HCT116 (cell line): ENCODE data around the gene TPST1. TPM values are rescaled to one million over a fixed set of nuclear protein-coding genes. Genes with fewer than 3 reads are reported as not detected.

ENCODE experiments used
- ATAC-seq: fragments of 200-7000 bp; cut with Tn5 transposase; 2 replicates; pipeline ENCODE4 v1.9.1; 2020; ENCODE audit warnings: mild to moderate bottlenecking, moderate library complexity
- BruUV-seq: library from RNA; stranded (reverse); fragments of 400-500 nt; replicated peaks from 2 replicates; lab custom pipeline; 2021; lab: Mats Ljungman, UMichigan
- CTCF ChIA-PET: fragments of 300-600 bp; sonication (Branson Sonifier 250); formaldehyde crosslinking; loops from one replicate; lab custom pipeline; 2021; ENCODE audit warnings: antibody characterized with exemption; lab: Charles Lee
- POLR2A ChIA-PET: fragments of 300-600, 350-600 bp; sonication (Branson Sonifier 250); formaldehyde crosslinking; loops from one replicate; lab custom pipeline; 2021; ENCODE audit warnings: antibody characterized with exemption; lab: Charles Lee
- RAD21 ChIA-PET, 2 experiments: fragments of 300-600 bp; sonication (Branson Sonifier 250); formaldehyde crosslinking; loops; one replicate each; lab custom pipeline; 2023; ENCODE audit warnings: low total read pairs in 2 of 2; ENCODE audit not compliant: uncharacterized antibody in 2 of 2, unreplicated experiment in 2 of 2, low non-redundant PET in 1 of 2; lab: Charles Lee
- DNase-seq: peaks from one replicate; pipeline ENCODE4 v3.0.0-alpha.2; 2010; ENCODE audit warnings: low read depth, low spot score
- H2AFZ ChIP-seq: fragments of 200-600 bp; shearing (Covaris generic), sonication (generic); 2 replicates; pipeline ENCODE4 v1.6.1; 2017; ENCODE audit warnings: low read depth, mixed run types, mixed read lengths, antibody characterized with exemption, low read length; ENCODE audit not compliant: poor library complexity, severe bottlenecking
- H3K27ac ChIP-seq: 2 replicates; pipeline ENCODE4 v1.5.1; 2012; ENCODE audit warnings: low read depth, low read length
- H3K27me3 ChIP-seq: fragments of 200-600 bp; sonication (generic); 2 replicates; pipeline ENCODE4 v1.6.1; 2016; ENCODE audit warnings: mixed run types, low read length, mixed read lengths; ENCODE audit not compliant: insufficient read depth
- H3K36me3 ChIP-seq, 2 experiments: fragments of 200-500 bp in 1 of 2; fragments of 200-600 bp in 1 of 2; sonication (Bioruptor generic) in 1 of 2; sonication (generic) in 1 of 2; 2 replicates each; pipeline versions ENCODE4 v1.5.1 to v1.6.1; 2014 to 2016; ENCODE audit warnings: low read length in 2 of 2, inconsistent platforms in 1 of 2, mixed read lengths in 1 of 2, mixed run types in 1 of 2; ENCODE audit not compliant: insufficient read depth in 2 of 2, control insufficient read depth in 1 of 2
- H3K4me1 ChIP-seq, 2 experiments: fragments of 200-600 bp in 1 of 2; sonication (generic) in 1 of 2; 2 replicates each; pipeline versions ENCODE4 v1.5.1 to v1.6.1; 2012 to 2017; ENCODE audit warnings: low read length in 2 of 2, inconsistent platforms in 1 of 2, mild to moderate bottlenecking in 1 of 2, mixed read lengths in 1 of 2, mixed run types in 1 of 2, moderate library complexity in 1 of 2; ENCODE audit not compliant: insufficient read depth in 2 of 2, control insufficient read depth in 1 of 2
- H3K4me2 ChIP-seq: fragments of 200-600 bp; sonication (generic); 2 replicates; pipeline ENCODE4 v1.6.1; 2017; ENCODE audit warnings: mixed run types, low read length, mixed read lengths
- H3K4me3 ChIP-seq, 2 experiments: fragments of 200-600 bp in 1 of 2; sonication (generic) in 1 of 2; replicated peaks in 1 of 2; 2 replicates each; pipeline ENCODE4 v1.5.1; 2011 to 2016; ENCODE audit warnings: low read length in 2 of 2, control low read depth in 1 of 2, low read depth in 1 of 2, mild to moderate bottlenecking in 1 of 2, mixed read lengths in 1 of 2, mixed run types in 1 of 2
- H3K79me2 ChIP-seq: fragments of 200-600 bp; sonication (generic); 2 replicates; pipeline ENCODE4 v1.6.1; 2017; ENCODE audit warnings: mild to moderate bottlenecking, mixed run types, low read length, moderate library complexity, mixed read lengths; ENCODE audit not compliant: insufficient read depth
- H3K9ac ChIP-seq: fragments of 200-600 bp; sonication (generic); 2 replicates; pipeline ENCODE4 v1.6.1; 2016; ENCODE audit warnings: low read length, mixed read lengths
- H3K9me2 ChIP-seq: fragments of 200-600 bp; sonication (generic), shearing (Covaris generic); 2 replicates; pipeline ENCODE4 v1.6.1; 2017; ENCODE audit warnings: mixed run types, mild to moderate bottlenecking, moderate library complexity; ENCODE audit not compliant: insufficient read depth
- H3K9me3 ChIP-seq, 2 experiments: fragments of 200-500 bp in 1 of 2; fragments of 200-600 bp in 1 of 2; sonication (Bioruptor generic) in 1 of 2; sonication (generic) in 1 of 2; 2 replicates each; pipeline ENCODE4 v1.6.1; 2014 to 2017; ENCODE audit warnings: low read length in 2 of 2, mixed read lengths in 2 of 2, inconsistent platforms in 1 of 2, low read depth in 1 of 2, mild to moderate bottlenecking in 1 of 2, mixed run types in 1 of 2, moderate library complexity in 1 of 2; ENCODE audit not compliant: control insufficient read depth in 1 of 2, insufficient read depth in 1 of 2
- H4K20me1 ChIP-seq: fragments of 200-600 bp; sonication (generic), shearing (Covaris generic); 2 replicates; pipeline ENCODE4 v1.6.1; 2017; ENCODE audit warnings: mixed run types, mild to moderate bottlenecking, moderate library complexity; ENCODE audit not compliant: insufficient read depth
- CBX3 ChIP-seq: IDR thresholded peaks from 2 replicates; pipeline ENCODE4 v1.6.1; 2012; ENCODE audit warnings: low read depth
- CEBPB ChIP-seq: IDR thresholded peaks from 2 replicates; pipeline ENCODE4 v1.6.1; 2012; ENCODE audit warnings: low read depth
- EZH2 ChIP-seq: fragments of 200-600 bp; sonication (generic); IDR thresholded peaks from 2 replicates; pipeline ENCODE4 v1.6.1; 2017; ENCODE audit warnings: antibody characterized with exemption, mixed run types
- EZH2phosphoT487 ChIP-seq: fragments of 200-600 bp; IDR thresholded peaks from 2 replicates; pipeline ENCODE4 v1.6.1; 2018; ENCODE audit warnings: antibody characterized with exemption, borderline replicate concordance
- FOSL1 ChIP-seq: IDR thresholded peaks from 2 replicates; pipeline ENCODE4 v1.6.1; 2012; ENCODE audit warnings: low read depth
- JUND ChIP-seq: IDR thresholded peaks from 2 replicates; pipeline ENCODE4 v1.6.1; 2012
- POLR2AphosphoS5 ChIP-seq: IDR thresholded peaks from 2 replicates; pipeline ENCODE4 v1.6.1; 2011; ENCODE audit warnings: mild to moderate bottlenecking, low read depth, low read length, moderate library complexity
- RAD21 ChIP-seq: IDR thresholded peaks from 2 replicates; pipeline ENCODE4 v1.6.1; 2012; ENCODE audit warnings: low read depth, mild to moderate bottlenecking
- SIN3A ChIP-seq: IDR thresholded peaks from 2 replicates; pipeline ENCODE4 v1.6.1; 2012; ENCODE audit warnings: low read depth
- SRF ChIP-seq: IDR thresholded peaks from 2 replicates; pipeline ENCODE4 v1.6.1; 2012; ENCODE audit warnings: low read depth
- TCF7L2 ChIP-seq: IDR thresholded peaks from 2 replicates; pipeline ENCODE4 v1.7.0; 2011; ENCODE audit warnings: borderline replicate concordance, inconsistent platforms; ENCODE audit not compliant: insufficient read depth, insufficient read length; ENCODE audit errors: extremely low read depth
- YY1 ChIP-seq: IDR thresholded peaks from 2 replicates; pipeline ENCODE4 v1.6.1; 2011; ENCODE audit warnings: low read length, low read depth, moderate library complexity, mild to moderate bottlenecking; ENCODE audit not compliant: insufficient replicate concordance; ENCODE audit errors: extremely low read depth
- ZFX ChIP-seq: fragments of 450-650 bp; IDR thresholded peaks from 2 replicates; pipeline ENCODE4 v1.6.1; 2017
- ZNF274 ChIP-seq: fragments of 200-500 bp; sonication (Bioruptor generic); IDR thresholded peaks from 2 replicates; pipeline ENCODE4 v1.6.1; 2014; ENCODE audit warnings: mild to moderate bottlenecking, low read depth, low read length, inconsistent platforms
- intact Hi-C: fragments of 100-400 bp; cut with micrococcal nuclease; formaldehyde crosslinking; loops from 2 replicates; pipeline ENCODE4 v1.10.0; 2022
- total RNA-seq: library from RNA; stranded (reverse); gene quantifications from one replicate; pipeline ENCODE4 v1.2.1, GENCODE V29; 2021; ENCODE audit not compliant: unreplicated experiment
- TF ChIP-seq, protein P1 (sequence below): IDR thresholded peaks from 2 replicates; pipeline ENCODE4 v1.6.1; 2011; ENCODE audit warnings: mild to moderate bottlenecking, low read length, moderate library complexity; ENCODE audit not compliant: insufficient replicate concordance; ENCODE audit errors: extremely low read depth
- TF ChIP-seq, protein P2 (sequence below): IDR thresholded peaks from 2 replicates; pipeline ENCODE4 v1.6.1; 2012
- TF ChIP-seq, protein P3 (sequence below), 3 experiments: fragments of 200-600 bp in 1 of 3; sonication (generic) in 1 of 3; IDR thresholded peaks in 2 of 3; conservative IDR thresholded peaks in 1 of 3; 2 replicates each; pipeline ENCODE4 v1.5.1; 2012 to 2017; ENCODE audit warnings: low read depth in 2 of 3, low read length in 2 of 3, antibody characterized with exemption in 1 of 3, borderline replicate concordance in 1 of 3, control low read depth in 1 of 3, mild to moderate bottlenecking in 1 of 3, mixed read lengths in 1 of 3, mixed run types in 1 of 3, moderate library complexity in 1 of 3; ENCODE audit not compliant: insufficient read depth in 1 of 3

Gene TPST1
- total RNA-seq, 1 experiment from 2014 or later, result 11.4 TPM

DNA sequence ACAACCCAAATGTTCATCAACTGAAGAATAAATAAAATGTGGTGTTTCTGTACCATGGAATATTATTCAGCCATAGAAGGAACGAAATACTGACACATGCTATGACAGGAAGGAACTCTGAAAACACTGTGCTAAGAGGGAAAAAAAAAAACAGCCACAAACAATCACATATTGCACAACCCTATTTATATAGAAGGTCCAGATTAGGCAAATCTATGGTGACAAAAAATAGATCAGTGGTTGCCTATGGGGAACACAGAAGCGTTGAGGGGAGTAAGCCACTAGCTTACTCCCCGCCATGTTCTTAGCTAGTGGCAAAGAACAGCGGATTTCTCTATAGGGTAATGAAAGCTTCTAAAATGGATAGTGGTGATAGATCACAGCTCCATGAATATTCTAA lies 198.4 kb downstream of the TPST1 start:
- Histone ChIP-seq H3K79me2 (no peaks in the 10 kb centered on the region), H3K9me3 (no peaks in the 10 kb centered on the region), H3K27ac (no peak overlapping the region), H3K9ac (no peak overlapping the region), H3K9me2 (no peaks in the 10 kb centered on the region), H3K27me3 (no peaks in the 10 kb centered on the region), H3K4me1 (no peaks in the 10 kb centered on the region), H3K4me2 (no peak overlapping the region), H4K20me1 (no peaks in the 10 kb centered on the region), H2AFZ (no peak overlapping the region), H3K36me3 (0 out of 4 replicates have a peak, but pooled peaks cover 0 to 5% of the 10 kb centered on the region in 2 experiments), H3K4me3 (no peak overlapping the region)
- no TSS peak for BruUV-seq
- ATAC-seq (no peak), DNase-seq (no peak)
- ChIA-PET RAD21 (no interaction called here), CTCF (no interaction called here), POLR2A (no interaction called here)
- intact Hi-C loops, result no loop called here
- TF ChIP-seq TCF7L2 (no peak), ZNF274 (no peak), FOSL1 (no peak), SIN3A (no peak), ZFX (no peak), CEBPB (no peak), EZH2phosphoT487 (no peak), JUND (no peak), YY1 (no peak), EZH2 (no peak), CBX3 (no peak), RAD21 (no peak), SRF (no peak), POLR2AphosphoS5 (no peak)
- TF ChIP-seq, protein P1, sequence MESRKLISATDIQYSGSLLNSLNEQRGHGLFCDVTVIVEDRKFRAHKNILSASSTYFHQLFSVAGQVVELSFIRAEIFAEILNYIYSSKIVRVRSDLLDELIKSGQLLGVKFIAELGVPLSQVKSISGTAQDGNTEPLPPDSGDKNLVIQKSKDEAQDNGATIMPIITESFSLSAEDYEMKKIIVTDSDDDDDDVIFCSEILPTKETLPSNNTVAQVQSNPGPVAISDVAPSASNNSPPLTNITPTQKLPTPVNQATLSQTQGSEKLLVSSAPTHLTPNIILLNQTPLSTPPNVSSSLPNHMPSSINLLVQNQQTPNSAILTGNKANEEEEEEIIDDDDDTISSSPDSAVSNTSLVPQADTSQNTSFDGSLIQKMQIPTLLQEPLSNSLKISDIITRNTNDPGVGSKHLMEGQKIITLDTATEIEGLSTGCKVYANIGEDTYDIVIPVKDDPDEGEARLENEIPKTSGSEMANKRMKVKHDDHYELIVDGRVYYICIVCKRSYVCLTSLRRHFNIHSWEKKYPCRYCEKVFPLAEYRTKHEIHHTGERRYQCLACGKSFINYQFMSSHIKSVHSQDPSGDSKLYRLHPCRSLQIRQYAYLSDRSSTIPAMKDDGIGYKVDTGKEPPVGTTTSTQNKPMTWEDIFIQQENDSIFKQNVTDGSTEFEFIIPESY, result no peak
- TF ChIP-seq, protein P2, sequence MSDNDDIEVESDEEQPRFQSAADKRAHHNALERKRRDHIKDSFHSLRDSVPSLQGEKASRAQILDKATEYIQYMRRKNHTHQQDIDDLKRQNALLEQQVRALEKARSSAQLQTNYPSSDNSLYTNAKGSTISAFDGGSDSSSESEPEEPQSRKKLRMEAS, result no peak
- TF ChIP-seq, protein P3, sequence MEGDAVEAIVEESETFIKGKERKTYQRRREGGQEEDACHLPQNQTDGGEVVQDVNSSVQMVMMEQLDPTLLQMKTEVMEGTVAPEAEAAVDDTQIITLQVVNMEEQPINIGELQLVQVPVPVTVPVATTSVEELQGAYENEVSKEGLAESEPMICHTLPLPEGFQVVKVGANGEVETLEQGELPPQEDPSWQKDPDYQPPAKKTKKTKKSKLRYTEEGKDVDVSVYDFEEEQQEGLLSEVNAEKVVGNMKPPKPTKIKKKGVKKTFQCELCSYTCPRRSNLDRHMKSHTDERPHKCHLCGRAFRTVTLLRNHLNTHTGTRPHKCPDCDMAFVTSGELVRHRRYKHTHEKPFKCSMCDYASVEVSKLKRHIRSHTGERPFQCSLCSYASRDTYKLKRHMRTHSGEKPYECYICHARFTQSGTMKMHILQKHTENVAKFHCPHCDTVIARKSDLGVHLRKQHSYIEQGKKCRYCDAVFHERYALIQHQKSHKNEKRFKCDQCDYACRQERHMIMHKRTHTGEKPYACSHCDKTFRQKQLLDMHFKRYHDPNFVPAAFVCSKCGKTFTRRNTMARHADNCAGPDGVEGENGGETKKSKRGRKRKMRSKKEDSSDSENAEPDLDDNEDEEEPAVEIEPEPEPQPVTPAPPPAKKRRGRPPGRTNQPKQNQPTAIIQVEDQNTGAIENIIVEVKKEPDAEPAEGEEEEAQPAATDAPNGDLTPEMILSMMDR (IDR thresholded peaks at IDR 0.05 in 2 of 3, conservative IDR thresholded peaks at IDR 0.05 in 1 of 3; ENCODE audit: borderline replicate concordance in 1 of 3, insufficient read depth in 1 of 3, low read depth in 2 of 3, low read length in 2 of 3), result no peak
